HUES64 (cell line): ENCODE results near the gene PIEZO2.
A peak's percentile ranks its signal among the peaks of the same experiment; 100 is the strongest.

Experiments
- H3K27ac ChIP-seq: 2 replicates; pipeline ENCODE4 v1.7.0; 2013; ENCODE audit warnings: low read depth, low read length, inconsistent platforms
- H3K27me3 ChIP-seq: 2 replicates; pipeline ENCODE4 v1.6.1; 2013; ENCODE audit warnings: mild to moderate bottlenecking, low read length; ENCODE audit not compliant: insufficient read depth
- H3K36me3 ChIP-seq: 2 replicates; pipeline ENCODE4 v1.6.1; 2013; ENCODE audit warnings: mild to moderate bottlenecking, low read length; ENCODE audit not compliant: insufficient read depth
- H3K4me1 ChIP-seq: 2 replicates; pipeline ENCODE4 v1.6.1; 2013; ENCODE audit warnings: mild to moderate bottlenecking, low read length, moderate library complexity; ENCODE audit not compliant: insufficient read depth
- H3K4me3 ChIP-seq: 2 replicates; pipeline ENCODE4 v1.5.1; 2013; ENCODE audit warnings: mild to moderate bottlenecking, low read length, moderate library complexity
- H3K9ac ChIP-seq: 2 replicates; pipeline ENCODE4 v1.6.1; 2013; ENCODE audit warnings: mild to moderate bottlenecking, low read depth, low read length
- H3K9me3 ChIP-seq: 2 replicates; pipeline ENCODE4 v1.6.1; 2013; ENCODE audit warnings: low read depth, low read length; ENCODE audit not compliant: insufficient read depth
- WGBS: fragments of 150-250, 120-280 bp; methylation state at CpG from one replicate; pipeline ENCODE4 v1.1.7; 2013; ENCODE audit warnings: missing lambda C conversion rate; 5-methylcytosine and 5-hydroxymethylcytosine counted together

The PIEZO2 gene

GRCh38 chr18:11021477-11021876 lies 127.9 kb downstream of the PIEZO2 start:
- H3K9me3 ChIP-seq: no peaks in the 10 kb centered on the region

GRCh38 chr18:11020877-11021414 lies 128.4 kb downstream of the PIEZO2 start:
- Histone ChIP-seq H3K4me1 (peaks cover 19% of the 10 kb centered on the region), H3K4me3 (no peak overlapping the region), H3K36me3 (no peaks in the 10 kb centered on the region), H3K9me3 (no peaks in the 10 kb centered on the region), H3K9ac (no peak overlapping the region), H3K27me3 (no peaks in the 10 kb centered on the region), H3K27ac (no peak overlapping the region)
- 84% methylated on average over 6 of the region's 6 CpGs for WGBS

More at GRCh38 chr18:11021477-11021876, 127.9 kb downstream of the PIEZO2 start:
- H3K36me3 ChIP-seq: no peaks in the 10 kb centered on the region
- H3K4me1 ChIP-seq: peaks cover 14% of the 10 kb centered on the region
- H3K4me3 ChIP-seq: no peak overlapping the region
- no peaks in the 10 kb centered on the region for H3K27me3 ChIP-seq
- no peak overlapping the region for H3K27ac ChIP-seq
- 89% methylated on average over 8 of the region's 8 CpGs for WGBS
- no peak overlapping the region for H3K9ac ChIP-seq

GRCh38 chr18:11020161-11020853 lies 129.1 kb downstream of the PIEZO2 start:
- Histone ChIP-seq H3K9ac (no peak overlapping the region), H3K27me3 (no peaks in the 10 kb centered on the region), H3K36me3 (no peaks in the 10 kb centered on the region), H3K9me3 (no peaks in the 10 kb centered on the region), H3K27ac (no peak overlapping the region), H3K4me3 (no peak overlapping the region), H3K4me1 (peaks cover 24% of the 10 kb centered on the region)
- 74% methylated on average over 2 of the region's 2 CpGs for WGBS

GRCh38 chr18:11019295-11020105 lies 129.9 kb downstream of the PIEZO2 start:
- H3K36me3 ChIP-seq: no peaks in the 10 kb centered on the region
- H3K9me3 ChIP-seq: no peaks in the 10 kb centered on the region
- H3K27ac ChIP-seq: no peak overlapping the region
- H3K4me3 ChIP-seq: no peak overlapping the region
- 96% methylated on average over 1 of the region's 2 CpGs for WGBS
- no peak overlapping the region for H3K9ac ChIP-seq
- H3K4me1 ChIP-seq: peaks cover 24% of the 10 kb centered on the region
- H3K27me3 ChIP-seq: no peaks in the 10 kb centered on the region

GRCh38 chr18:11009869-11010268 lies 139.5 kb downstream of the PIEZO2 start:
- no peaks in the 10 kb centered on the region for H3K36me3 ChIP-seq
- no peaks in the 10 kb centered on the region for H3K9me3 ChIP-seq
- H3K4me3 ChIP-seq: no peak overlapping the region
- peaks cover 14% of the 10 kb centered on the region; the same call in 1 of the 2 replicates for H3K4me1 ChIP-seq
- no peak overlapping the region for H3K27ac ChIP-seq
- H3K9ac ChIP-seq: no peak overlapping the region
- WGBS: 93% methylated on average over 3 of the region's 3 CpGs
- H3K27me3 ChIP-seq: no peaks in the 10 kb centered on the region

- 95% methylated on average over 6 of the region's 6 CpGs for WGBS
- no peak overlapping the region for H3K4me3 ChIP-seq
- H3K9ac ChIP-seq: no peak overlapping the region
- H3K27me3 ChIP-seq: no peaks in the 10 kb centered on the region
- peaks cover 14% of the 10 kb centered on the region; the same call in 1 of the 2 replicates for H3K4me1 ChIP-seq
- H3K27ac ChIP-seq: no peak overlapping the region
- H3K36me3 ChIP-seq: no peaks in the 10 kb centered on the region
- no peaks in the 10 kb centered on the region for H3K9me3 ChIP-seq
These were observed 140.2 kb downstream of the PIEZO2 start for GRCh38 chr18:11009147-11009546.

GRCh38 chr18:11008505-11008904 lies 140.9 kb downstream of the PIEZO2 start:
- no peaks in the 10 kb centered on the region for H3K27me3 ChIP-seq
- peaks cover 14% of the 10 kb centered on the region; the same call in 1 of the 2 replicates for H3K4me1 ChIP-seq
- no peak overlapping the region for H3K27ac ChIP-seq
- 77% methylated on average over 3 of the region's 3 CpGs for WGBS
- H3K4me3 ChIP-seq: no peak overlapping the region
- H3K9me3 ChIP-seq: no peaks in the 10 kb centered on the region
- no peak overlapping the region for H3K9ac ChIP-seq
- H3K36me3 ChIP-seq: no peaks in the 10 kb centered on the region

- 73% methylated on average over 5 of the region's 5 CpGs for WGBS
- no peaks in the 10 kb centered on the region for H3K36me3 ChIP-seq
- H3K4me1 ChIP-seq: peaks cover 19% of the 10 kb centered on the region; the same call in 1 of the 2 replicates
- H3K27me3 ChIP-seq: no peaks in the 10 kb centered on the region
- H3K9me3 ChIP-seq: no peaks in the 10 kb centered on the region
- peak overlapping the region; percentile 16; the same call in 1 of the 2 replicates for H3K9ac ChIP-seq
- H3K4me3 ChIP-seq: no peak overlapping the region
- no peak overlapping the region for H3K27ac ChIP-seq
These were observed 143.8 kb downstream of the PIEZO2 start for GRCh38 chr18:11005528-11005927.

- Histone ChIP-seq H3K27ac (no peak overlapping the region), H3K4me1 (peaks cover 19% of the 10 kb centered on the region; the same call in 1 of the 2 replicates), H3K36me3 (no peaks in the 10 kb centered on the region)
These were observed 144.4 kb downstream of the PIEZO2 start for GRCh38 chr18:11004951-11005350.

GRCh38 chr18:11004294-11004693 lies 145.1 kb downstream of the PIEZO2 start:
- Histone ChIP-seq H3K9me3 (no peaks in the 10 kb centered on the region), H3K4me3 (no peak overlapping the region), H3K27me3 (no peaks in the 10 kb centered on the region), H3K9ac (no peak overlapping the region), H3K4me1 (peaks cover 19% of the 10 kb centered on the region; the same call in 1 of the 2 replicates), H3K27ac (no peak overlapping the region), H3K36me3 (no peaks in the 10 kb centered on the region)
- 83% methylated on average over 1 of the region's 4 CpGs for WGBS

More at GRCh38 chr18:11004951-11005350, 144.4 kb downstream of the PIEZO2 start:
- no peaks in the 10 kb centered on the region for H3K9me3 ChIP-seq
- H3K27me3 ChIP-seq: no peaks in the 10 kb centered on the region
- H3K9ac ChIP-seq: peak overlapping the region; percentile 16; the same call in 1 of the 2 replicates
- no peak overlapping the region for H3K4me3 ChIP-seq

GRCh38 chr18:11002796-11003195 lies 146.6 kb downstream of the PIEZO2 start:
- H3K4me1 ChIP-seq: peaks cover 19% of the 10 kb centered on the region; the same call in 1 of the 2 replicates
- H3K4me3 ChIP-seq: no peak overlapping the region
- H3K9me3 ChIP-seq: peaks cover 11% of the 10 kb centered on the region; the same call in 1 of the 2 replicates
- WGBS: 88% methylated on average over 4 of the region's 4 CpGs
- no peaks in the 10 kb centered on the region for H3K36me3 ChIP-seq
- H3K27ac ChIP-seq: no peak overlapping the region
- H3K9ac ChIP-seq: no peak overlapping the region
- H3K27me3 ChIP-seq: no peaks in the 10 kb centered on the region
